ENCODE data around the gene NPEPPS.
"Not testable (repeated sequence)": the region's sequence is repeated elsewhere in the genome, so short reads cannot be mapped to it uniquely, and the experiment has no call there.

NPEPPS gene

GRCh38 chr17:47530557-47531232 is at the start of gene NPEPPS:
NPEPPS (plus strand) TSS chr17:47531108; CDS start chr17:47531301, 193 bp downstream.
- DNase-seq (ENCODE audit: low read depth) = peak; percentile 19
- peak within 1 kb of the TSS; percentile 71 for H3K4me3 ChIP-seq (ENCODE audit: low read depth, low read length)

- H3K4me3 ChIP-seq (ENCODE audit: low read depth, low read length) = peak overlapping the region; percentile 67
- not testable (repeated sequence) for DNase-seq (ENCODE audit: low read depth)
Measured at GRCh38 chr17:47491841-47492212, 39.1 kb upstream of the NPEPPS start.

GRCh38 chr17:47499074-47499473 is 31.8 kb upstream of the NPEPPS start:
- H3K4me3 ChIP-seq (ENCODE audit: low read depth, low read length); DNase-seq (ENCODE audit: low read depth): not testable (repeated sequence)

- H3K4me3 ChIP-seq (ENCODE audit: low read depth, low read length) = not testable (repeated sequence)
Measured at GRCh38 chr17:47499494-47499893, 31.4 kb upstream of the NPEPPS start.

GRCh38 chr17:47500620-47501019 is 30.3 kb upstream of the NPEPPS start:
- H3K4me3 ChIP-seq (ENCODE audit: low read depth, low read length); DNase-seq (ENCODE audit: low read depth): not testable (repeated sequence)

More at GRCh38 chr17:47499494-47499893, 31.4 kb upstream of the NPEPPS start:
- not testable (repeated sequence) for DNase-seq (ENCODE audit: low read depth)

GRCh38 chr17:47502122-47502731 is 28.7 kb upstream of the NPEPPS start:
- DNase-seq (ENCODE audit: low read depth) = not testable (repeated sequence)

More at GRCh38 chr17:47500620-47501019, 30.3 kb upstream of the NPEPPS start:
- TF ChIP-seq CTCF (IDR thresholded peaks at IDR 0.05; ENCODE audit: control insufficient read depth, extremely low read depth, insufficient read depth) = peak; percentile 43

GRCh38 chr17:47502776-47503455 is 28.0 kb upstream of the NPEPPS start:
- not testable (repeated sequence) for H3K4me3 ChIP-seq (ENCODE audit: low read depth, low read length); DNase-seq (ENCODE audit: low read depth)

More at GRCh38 chr17:47502122-47502731, 28.7 kb upstream of the NPEPPS start:
- not testable (repeated sequence) for H3K4me3 ChIP-seq (ENCODE audit: low read depth, low read length)

- H3K4me3 ChIP-seq (ENCODE audit: low read depth, low read length); DNase-seq (ENCODE audit: low read depth): not testable (repeated sequence)
Measured at GRCh38 chr17:47511701-47512146, 19.2 kb upstream of the NPEPPS start.

GRCh38 chr17:47513301-47513700 is 17.6 kb upstream of the NPEPPS start:
- not testable (repeated sequence) for H3K4me3 ChIP-seq (ENCODE audit: low read depth, low read length); DNase-seq (ENCODE audit: low read depth)

- not testable (repeated sequence) for H3K4me3 ChIP-seq (ENCODE audit: low read depth, low read length); DNase-seq (ENCODE audit: low read depth)
Measured at GRCh38 chr17:47518880-47519279, 12.0 kb upstream of the NPEPPS start.

- not testable (repeated sequence) for DNase-seq (ENCODE audit: low read depth); H3K4me3 ChIP-seq (ENCODE audit: low read depth, low read length)
Measured at GRCh38 chr17:47519365-47519764, 11.5 kb upstream of the NPEPPS start.

GRCh38 chr17:47520279-47520678 is 10.6 kb upstream of the NPEPPS start:
- DNase-seq (ENCODE audit: low read depth); H3K4me3 ChIP-seq (ENCODE audit: low read depth, low read length): not testable (repeated sequence)

GRCh38 chr17:47521434-47521833 is 9.5 kb upstream of the NPEPPS start:
- H3K4me3 ChIP-seq (ENCODE audit: low read depth, low read length); DNase-seq (ENCODE audit: low read depth): not testable (repeated sequence)

- DNase-seq (ENCODE audit: low read depth); H3K4me3 ChIP-seq (ENCODE audit: low read depth, low read length): not testable (repeated sequence)
Measured at GRCh38 chr17:47522341-47522740, 8.6 kb upstream of the NPEPPS start.

- peak overlapping the region; percentile 71 for H3K4me3 ChIP-seq (ENCODE audit: low read depth, low read length)
- not testable (repeated sequence) for DNase-seq (ENCODE audit: low read depth)
Measured at GRCh38 chr17:47531233-47531820, 419 bp downstream of the NPEPPS start.

- H3K4me3 ChIP-seq (ENCODE audit: low read depth, low read length) = not testable (repeated sequence)
Measured at GRCh38 chr17:47539085-47539484, 8.2 kb downstream of the NPEPPS start.

GRCh38 chr17:47541676-47542075 is 10.8 kb downstream of the NPEPPS start:
- not testable (repeated sequence) for H3K4me3 ChIP-seq (ENCODE audit: low read depth, low read length); DNase-seq (ENCODE audit: low read depth)

More at GRCh38 chr17:47539085-47539484, 8.2 kb downstream of the NPEPPS start:
- DNase-seq (ENCODE audit: low read depth) = not testable (repeated sequence)

GRCh38 chr17:47544327-47544726 is 13.4 kb downstream of the NPEPPS start:
- not testable (repeated sequence) for H3K4me3 ChIP-seq (ENCODE audit: low read depth, low read length); DNase-seq (ENCODE audit: low read depth)
